ENCODE data around the gene MRM1.

The MRM1 gene

DNA sequence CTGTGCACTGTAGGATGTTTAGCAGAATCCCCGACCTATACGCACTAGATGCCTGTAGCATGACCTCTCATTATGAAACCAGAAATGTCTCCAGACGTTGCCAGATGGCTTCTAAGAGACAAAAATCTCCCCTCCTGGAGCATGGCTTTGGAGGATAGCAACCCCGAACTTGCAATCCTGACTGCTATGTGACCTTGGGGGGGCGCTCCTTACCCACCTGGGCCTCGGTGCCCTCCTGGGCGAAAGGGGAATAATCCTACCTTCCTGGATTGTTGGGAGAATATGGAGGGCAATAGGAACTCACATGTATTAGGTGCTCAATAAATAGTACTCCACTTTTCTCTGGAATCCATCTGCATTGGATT is 8.1 kb downstream of the MRM1 start:
- peaks cover 2% of the 10 kb centered on the region for H3K36me3 Mint-ChIP-seq
- peaks cover 4% of the 10 kb centered on the region for H3K27me3 Mint-ChIP-seq
- no peak overlapping the region for H3K27ac Mint-ChIP-seq
- no peak overlapping the region for H3K4me3 Mint-ChIP-seq
- H3K4me1 Mint-ChIP-seq = peaks cover 28% of the 10 kb centered on the region
- CTCF ChIA-PET = no interaction called here
- no peak for DNase-seq
- no peaks in the 10 kb centered on the region for H3K9me3 Mint-ChIP-seq

DNA sequence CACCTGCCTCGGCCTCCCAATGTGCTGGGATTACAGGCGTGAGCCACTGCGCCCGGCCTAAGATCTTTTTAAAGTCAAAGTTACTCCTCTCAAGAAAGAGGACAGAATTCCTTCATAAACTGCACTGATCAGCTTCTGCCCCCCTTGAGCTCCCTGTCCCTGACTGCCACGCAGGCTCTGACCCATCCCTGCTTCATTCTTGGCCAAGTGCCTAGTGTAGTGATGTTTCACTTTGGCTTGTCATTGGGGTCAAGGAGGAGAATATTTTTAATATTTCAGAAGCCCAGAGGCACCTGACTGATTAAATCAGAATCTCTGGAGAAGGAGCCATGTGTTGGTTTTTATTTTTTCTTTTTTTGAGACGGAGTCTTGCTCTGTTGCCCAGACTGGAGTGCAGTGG is 9.1 kb downstream of the MRM1 start:
- CTCF ChIA-PET = interaction anchor here (1.2 to 2.4 kb wide), 2 partner anchors 8 to 15 kb away, joined by 6 to 9 read pairs; no protein-coding TSS in a partner anchor
- no peak overlapping the region for H3K27ac Mint-ChIP-seq
- H3K4me1 Mint-ChIP-seq = peaks cover 21% of the 10 kb centered on the region
- H3K36me3 Mint-ChIP-seq = peaks cover 2% of the 10 kb centered on the region
- no peak for DNase-seq
- H3K4me3 Mint-ChIP-seq = no peak overlapping the region
- H3K27me3 Mint-ChIP-seq = peaks cover 4% of the 10 kb centered on the region
- H3K9me3 Mint-ChIP-seq = no peaks in the 10 kb centered on the region

DNA sequence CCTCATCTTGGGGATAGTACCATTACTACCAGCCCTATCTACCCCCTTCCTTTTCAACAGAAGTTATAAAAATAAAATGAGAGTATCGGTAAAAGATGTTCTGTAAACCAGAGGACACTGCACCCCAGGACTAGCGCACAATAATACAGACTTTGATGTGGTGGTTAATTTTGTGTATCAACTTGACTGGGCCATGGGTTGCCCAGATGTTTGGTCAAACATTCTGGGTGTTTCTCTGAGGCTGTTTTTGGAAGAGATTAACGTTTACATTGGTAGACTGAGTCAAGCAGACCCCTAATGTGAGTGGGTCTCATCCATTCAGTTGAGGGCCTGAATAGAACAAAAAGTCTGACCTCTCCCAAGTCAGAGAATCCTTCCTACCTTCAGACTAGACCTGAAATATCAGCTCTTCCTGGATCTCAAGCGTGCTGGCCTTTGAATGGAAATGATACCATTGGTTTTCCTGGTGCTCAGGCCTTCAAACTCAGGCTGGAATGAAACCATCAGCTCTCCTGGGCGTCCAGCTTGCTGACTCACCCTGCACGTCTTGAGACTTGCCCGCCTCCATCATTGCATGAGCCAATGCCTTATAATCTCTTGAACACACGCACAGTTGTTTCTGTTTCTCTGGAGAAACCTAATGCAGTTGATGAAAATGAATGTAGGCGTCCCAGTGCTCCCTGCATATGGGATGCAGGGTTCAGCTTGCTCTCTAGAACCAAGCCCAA is 10.1 kb downstream of the MRM1 start:
- peaks cover 6% of the 10 kb centered on the region for H3K27me3 Mint-ChIP-seq
- H3K4me1 Mint-ChIP-seq = peaks cover 14% of the 10 kb centered on the region
- CTCF ChIA-PET = interaction anchor here (1.2 to 2.4 kb wide), 2 partner anchors 9 to 14 kb away, joined by 6 to 9 read pairs; no protein-coding TSS in a partner anchor
- no peak overlapping the region for H3K4me3 Mint-ChIP-seq
- DNase-seq = no peak
- H3K27ac Mint-ChIP-seq = no peak overlapping the region
- peaks cover 2% of the 10 kb centered on the region for H3K36me3 Mint-ChIP-seq
- H3K9me3 Mint-ChIP-seq = no peaks in the 10 kb centered on the region

DNA sequence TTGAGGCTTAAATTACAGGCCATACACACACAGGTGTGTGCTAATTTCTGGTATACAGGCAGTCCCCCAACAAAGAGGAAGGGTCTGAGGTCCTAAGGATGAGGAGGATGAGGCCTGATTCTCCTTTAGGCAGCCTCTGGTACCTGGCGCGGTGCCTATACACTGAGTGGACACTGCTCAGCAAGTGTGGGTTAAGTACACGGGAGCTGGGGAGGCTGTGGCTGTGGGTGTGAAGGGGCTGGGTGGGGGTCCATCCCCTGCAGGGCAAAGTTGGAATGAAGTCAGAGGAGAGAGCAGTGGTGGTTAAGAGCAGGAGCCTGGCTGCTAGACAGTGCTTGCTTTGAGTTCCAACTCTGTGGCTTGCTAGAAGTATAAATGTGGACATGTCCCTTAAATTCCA is 10.9 kb downstream of the MRM1 start:
- CTCF ChIA-PET = interaction anchor here (2.4 kb wide), 2 partner anchors 11 to 13 kb away, joined by 5 to 9 read pairs; partner anchors contain the start of gene MRM1
- no peak overlapping the region for H3K4me3 Mint-ChIP-seq
- peaks cover 14% of the 10 kb centered on the region for H3K4me1 Mint-ChIP-seq
- no peaks in the 10 kb centered on the region for H3K9me3 Mint-ChIP-seq
- H3K27ac Mint-ChIP-seq = no peak overlapping the region
- peaks cover 10% of the 10 kb centered on the region for H3K27me3 Mint-ChIP-seq
- peaks cover 2% of the 10 kb centered on the region for H3K36me3 Mint-ChIP-seq
- DNase-seq = no peak

DNA sequence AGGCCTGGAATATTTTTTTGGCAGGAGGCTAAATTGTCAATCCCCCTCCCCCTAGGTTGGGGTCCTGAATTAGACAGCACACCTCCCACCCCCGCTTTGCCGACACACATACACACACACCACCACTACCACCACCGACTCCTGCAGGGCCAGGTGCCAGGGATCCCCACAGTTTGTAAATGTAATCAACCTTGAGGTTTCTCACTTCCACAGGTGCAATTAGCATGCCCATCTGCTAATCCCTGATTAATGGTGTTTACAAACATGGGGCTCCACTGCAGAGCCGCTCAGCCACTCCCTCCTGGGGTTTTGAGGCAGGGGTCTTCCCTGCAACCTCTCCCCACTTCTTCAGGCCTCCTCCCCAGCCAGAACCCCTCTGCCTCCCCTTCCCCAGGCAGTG is 11.8 kb downstream of the MRM1 start:
- CTCF ChIA-PET = interaction anchor here (2.4 kb wide), 1 partner anchor 11 kb away, joined by 5 read pairs; the partner anchor contains the start of gene MRM1
- no peaks in the 10 kb centered on the region for H3K9me3 Mint-ChIP-seq

DNA sequence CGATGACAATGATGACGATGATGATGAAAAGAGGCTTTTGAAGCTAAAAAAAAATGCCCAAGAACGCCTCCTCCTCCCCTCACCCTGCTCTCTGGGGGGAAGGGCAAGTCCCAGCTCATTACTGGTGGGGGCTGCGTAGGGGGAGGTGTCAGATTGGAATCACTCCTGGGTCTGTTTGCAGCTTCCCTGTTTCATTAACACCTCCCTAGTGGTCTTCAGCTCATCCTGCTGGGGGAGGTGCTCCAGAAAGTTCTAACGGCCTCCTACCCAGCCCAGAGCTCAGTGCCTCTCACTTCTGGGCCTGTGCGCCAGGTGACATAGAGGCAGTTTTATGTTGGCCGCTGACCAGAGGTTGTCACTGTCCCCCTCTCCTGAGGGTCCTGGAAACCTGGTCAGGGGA is 12.7 kb downstream of the MRM1 start:
- no peak overlapping the region for H3K4me3 Mint-ChIP-seq
- H3K27ac Mint-ChIP-seq = no peak overlapping the region
- no peaks in the 10 kb centered on the region for H3K9me3 Mint-ChIP-seq
- DNase-seq = no peak
- H3K4me1 Mint-ChIP-seq = peaks cover 1% of the 10 kb centered on the region
- peaks cover 15% of the 10 kb centered on the region for H3K27me3 Mint-ChIP-seq
- H3K36me3 Mint-ChIP-seq = peaks cover 1% of the 10 kb centered on the region
- CTCF ChIA-PET = interaction anchor here (1.4 to 2.4 kb wide), 2 partner anchors 12 kb away, joined by 3 to 5 read pairs; partner anchors contain the start of gene MRM1

More for the DNA sequence above, 11.8 kb downstream of the MRM1 start:
- H3K4me1 Mint-ChIP-seq = peaks cover 10% of the 10 kb centered on the region
- peaks cover 1% of the 10 kb centered on the region for H3K36me3 Mint-ChIP-seq
- no peak for DNase-seq
- H3K4me3 Mint-ChIP-seq = no peak overlapping the region
- H3K27ac Mint-ChIP-seq = no peak overlapping the region
- H3K27me3 Mint-ChIP-seq = peaks cover 15% of the 10 kb centered on the region

DNA sequence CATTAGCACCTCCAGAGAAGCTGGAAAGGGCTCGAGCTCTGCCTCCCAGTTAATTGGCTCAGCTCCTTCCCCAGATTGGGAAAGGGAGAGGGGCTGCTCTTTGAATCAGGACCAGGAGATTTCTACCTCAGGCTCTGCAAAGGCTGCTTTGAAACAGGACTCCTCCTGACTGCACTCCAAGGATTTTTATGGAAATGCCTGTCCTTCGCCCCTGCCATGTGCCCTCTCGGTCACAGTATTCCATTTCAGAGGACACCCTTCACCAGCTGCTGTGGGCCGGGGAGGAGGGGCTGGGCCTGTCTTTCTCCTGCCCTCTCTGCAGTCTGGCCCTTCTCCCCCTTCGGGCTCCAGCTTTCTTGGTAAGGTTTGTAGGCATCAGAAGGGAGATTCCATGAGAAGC is 13.6 kb downstream of the MRM1 start:
- Mint-ChIP-seq H3K9me3 (no peaks in the 10 kb centered on the region), H3K27me3 (peaks cover 15% of the 10 kb centered on the region), H3K4me1 (no peaks in the 10 kb centered on the region), H3K4me3 (no peak overlapping the region), H3K27ac (no peak overlapping the region), H3K36me3 (no peaks in the 10 kb centered on the region)
- CTCF ChIA-PET = interaction anchor here (1.2 to 2.4 kb wide), 4 partner anchors 11 to 13 kb away, joined by 3 to 11 read pairs (median 4); partner anchors contain the start of gene MRM1
- no peak for DNase-seq

DNA sequence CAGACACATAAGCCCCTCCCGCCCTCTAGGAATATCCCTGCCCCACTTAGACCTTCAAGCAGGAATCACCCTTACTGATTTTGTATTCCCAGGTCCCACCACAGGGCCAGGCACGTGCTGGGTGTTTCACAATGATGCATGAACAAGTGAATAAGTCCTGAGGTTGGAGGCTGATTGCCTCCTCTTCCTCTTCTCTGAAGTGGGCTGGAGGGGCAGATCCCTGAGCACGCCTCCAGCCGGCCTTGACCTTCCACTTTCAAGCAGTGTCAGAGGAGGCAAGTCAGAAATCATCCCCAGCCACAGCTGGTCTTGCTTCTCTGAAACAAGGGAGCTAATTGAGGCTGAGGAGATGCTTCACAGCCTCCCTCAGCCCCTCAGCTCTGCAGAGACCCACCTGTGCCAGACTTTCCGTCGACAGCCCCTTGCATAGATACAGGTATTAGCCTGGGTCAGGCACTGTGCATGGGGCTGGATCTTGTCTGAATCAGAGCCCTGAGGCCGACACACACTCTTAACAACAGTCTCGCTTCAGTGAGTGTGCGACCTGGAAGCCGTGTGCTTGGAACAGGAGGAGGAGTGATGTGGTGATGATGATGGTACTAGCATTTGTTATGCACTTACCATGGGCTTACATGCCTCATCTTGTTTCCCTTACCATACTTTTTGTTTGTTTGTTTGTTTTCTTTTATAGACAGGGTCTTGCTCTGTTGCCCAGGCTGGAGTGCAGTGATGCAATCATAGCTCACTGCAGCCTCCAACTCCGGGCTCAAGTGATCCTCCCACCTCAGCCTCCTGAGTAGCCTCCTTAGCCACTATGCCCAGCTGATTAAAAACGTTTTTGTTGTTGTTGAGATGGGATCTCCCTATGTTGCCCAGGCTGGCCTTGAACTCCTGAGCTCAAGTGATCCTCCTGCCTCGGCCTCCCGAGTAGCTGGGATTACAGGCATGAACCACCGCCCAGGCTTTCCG is 15.0 kb downstream of the MRM1 start:
- no peak for DNase-seq
- peaks cover 17% of the 10 kb centered on the region for H3K27me3 Mint-ChIP-seq

DNA sequence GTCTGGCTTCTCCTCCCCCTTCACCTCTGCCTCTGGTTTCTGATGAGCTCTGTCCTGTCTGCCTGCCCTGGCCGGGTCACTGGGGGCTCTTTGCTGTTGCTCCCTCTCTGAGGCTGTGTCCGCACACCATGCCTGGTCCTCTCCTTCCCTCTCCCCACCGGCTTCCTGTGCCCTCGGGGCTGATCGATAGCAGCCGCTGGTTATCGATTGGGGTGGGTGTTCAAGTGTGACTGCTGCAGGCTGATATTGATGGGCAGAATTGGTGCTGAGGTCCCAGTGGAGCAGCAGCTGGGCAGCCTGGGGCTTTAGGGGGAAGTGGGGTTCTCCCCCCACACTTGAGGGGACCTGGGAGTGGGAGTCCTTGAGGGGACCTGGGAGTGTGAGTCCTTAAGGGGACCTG is 16.4 kb downstream of the MRM1 start:
- Mint-ChIP-seq H3K27ac (no peak overlapping the region), H3K27me3 (peaks cover 19% of the 10 kb centered on the region), H3K9me3 (no peaks in the 10 kb centered on the region), H3K4me3 (no peak overlapping the region), H3K4me1 (peaks cover 2% of the 10 kb centered on the region), H3K36me3 (no peaks in the 10 kb centered on the region)
- no peak for DNase-seq
- CTCF ChIA-PET = interaction anchor here (1.8 kb wide), 1 partner anchor 10 kb away, joined by 4 read pairs; no protein-coding TSS in a partner anchor

More for the DNA sequence above, 15.0 kb downstream of the MRM1 start:
- no peak overlapping the region for H3K27ac Mint-ChIP-seq
- H3K4me1 Mint-ChIP-seq = peaks cover under 1% of the 10 kb centered on the region
- no peak overlapping the region for H3K4me3 Mint-ChIP-seq
- no peaks in the 10 kb centered on the region for H3K36me3 Mint-ChIP-seq
- CTCF ChIA-PET = interaction anchor here (1.2 to 2.2 kb wide), 3 partner anchors 10 to 13 kb away, joined by 4 to 11 read pairs (median 4); no protein-coding TSS in a partner anchor
- H3K9me3 Mint-ChIP-seq = no peaks in the 10 kb centered on the region

DNA sequence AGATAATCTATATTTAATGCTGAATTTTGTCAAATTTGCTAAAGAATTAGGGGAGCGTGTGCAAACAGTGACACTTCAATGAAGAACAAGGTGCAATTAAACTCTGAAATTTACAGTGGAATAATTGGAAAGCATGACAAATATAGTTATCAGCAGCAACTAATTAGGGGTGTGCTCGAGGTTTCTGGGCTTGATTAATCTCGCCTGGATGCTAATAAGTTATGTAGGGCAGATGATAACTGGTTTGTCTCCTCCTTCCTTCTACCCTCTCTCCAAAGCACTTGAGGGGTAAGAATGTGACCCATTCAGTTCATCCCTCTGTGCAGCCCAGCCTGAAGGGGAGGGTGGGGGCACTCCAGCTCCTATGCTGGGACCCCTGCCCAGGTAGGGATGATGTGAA is 21.9 kb downstream of the MRM1 start:
- Mint-ChIP-seq H3K4me3 (no peak overlapping the region), H3K9me3 (no peaks in the 10 kb centered on the region), H3K36me3 (no peaks in the 10 kb centered on the region), H3K27me3 (peaks cover 4% of the 10 kb centered on the region), H3K4me1 (peaks cover 2% of the 10 kb centered on the region), H3K27ac (no peak overlapping the region)
- no peak for DNase-seq
- CTCF ChIA-PET = interaction anchor here (1.2 to 4.3 kb wide), 3 partner anchors 20 to 617 kb away, joined by 5 to 27 read pairs (median 6); no protein-coding TSS in a partner anchor

DNA sequence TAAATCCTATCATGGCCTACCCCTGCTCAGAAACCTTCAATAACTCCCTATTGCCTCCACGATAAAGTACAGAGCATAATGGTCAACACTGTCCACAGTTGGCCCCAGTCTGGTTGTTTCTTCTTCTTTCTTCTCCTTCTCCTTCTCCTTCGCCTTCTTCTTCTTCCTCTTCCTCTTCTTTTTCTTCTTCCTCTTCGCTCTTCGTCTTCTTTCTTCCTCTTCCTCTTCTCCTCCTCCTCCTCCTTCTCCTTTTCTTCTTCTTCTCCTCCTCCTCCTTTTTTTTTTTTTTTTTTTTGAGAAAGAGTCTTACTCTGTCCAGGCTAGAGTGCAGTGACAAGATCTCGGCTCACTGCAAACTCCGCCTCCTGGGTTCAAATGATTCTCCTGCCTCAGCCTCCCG is 23.8 kb downstream of the MRM1 start:
- H3K27ac Mint-ChIP-seq = no peak overlapping the region

DNA sequence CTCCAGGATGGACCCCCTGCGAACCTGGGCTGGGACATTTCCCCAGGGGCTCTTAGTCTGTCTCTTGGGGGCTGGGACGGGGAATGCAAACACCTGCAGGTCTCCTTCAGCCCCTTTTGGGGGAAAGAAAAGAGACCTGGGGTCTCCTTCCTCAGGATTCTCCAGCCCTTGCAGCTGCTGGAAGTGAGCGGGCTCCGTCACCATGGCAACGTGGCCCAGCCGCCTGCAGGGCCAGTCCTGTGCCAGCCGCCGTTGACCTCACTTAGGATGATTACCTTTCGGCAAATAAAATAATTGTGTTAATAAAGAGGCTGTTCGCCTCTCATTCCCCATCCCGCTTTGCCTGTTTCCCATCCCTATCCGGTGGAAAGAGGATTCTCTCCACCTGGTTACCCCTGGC is 25.7 kb downstream of the MRM1 start:
- no peak overlapping the region for H3K4me3 Mint-ChIP-seq
- no peak for DNase-seq
- H3K27ac Mint-ChIP-seq = no peak overlapping the region
- no peaks in the 10 kb centered on the region for H3K36me3 Mint-ChIP-seq
- H3K9me3 Mint-ChIP-seq = no peaks in the 10 kb centered on the region
- CTCF ChIA-PET = interaction anchor here (1.9 to 7.6 kb wide), 4 partner anchors 24 to 420 kb away, joined by 9 to 63 read pairs (median 22); no protein-coding TSS in a partner anchor
- H3K4me1 Mint-ChIP-seq = no peaks in the 10 kb centered on the region
- H3K27me3 Mint-ChIP-seq = peaks cover 12% of the 10 kb centered on the region

More for the DNA sequence above, 23.8 kb downstream of the MRM1 start:
- CTCF ChIA-PET = interaction anchor here (0.7 to 7.6 kb wide), 14 partner anchors 9 to 748 kb away, joined by 3 to 63 read pairs (median 4); no protein-coding TSS in a partner anchor
- Mint-ChIP-seq H3K9me3 (no peaks in the 10 kb centered on the region), H3K4me3 (no peak overlapping the region), H3K4me1 (peaks cover 2% of the 10 kb centered on the region), H3K36me3 (no peaks in the 10 kb centered on the region), H3K27me3 (peaks cover 4% of the 10 kb centered on the region)
- no peak for DNase-seq

DNA sequence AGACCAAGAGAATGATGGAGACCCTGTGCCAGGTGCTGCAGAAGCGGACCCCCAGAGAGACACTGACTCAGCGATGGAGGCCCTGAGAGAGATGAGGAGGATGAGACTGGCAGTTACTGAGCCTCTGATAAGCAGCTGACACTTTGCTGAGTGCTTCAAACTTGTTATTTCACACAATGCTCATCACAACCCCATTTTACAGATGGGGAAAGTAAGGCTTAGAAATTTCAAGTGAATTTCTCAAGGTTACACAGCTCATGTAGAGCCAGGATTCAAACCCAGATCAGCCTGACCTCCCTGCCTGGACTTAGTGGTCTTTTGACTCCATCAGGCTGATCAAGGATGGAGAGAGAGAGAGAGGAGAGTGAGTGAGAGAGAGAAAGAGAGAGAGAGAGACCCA is 27.2 kb downstream of the MRM1 start:
- Mint-ChIP-seq H3K9me3 (no peaks in the 10 kb centered on the region), H3K27ac (no peak overlapping the region), H3K36me3 (no peaks in the 10 kb centered on the region), H3K4me3 (no peak overlapping the region), H3K27me3 (peaks cover 26% of the 10 kb centered on the region), H3K4me1 (no peaks in the 10 kb centered on the region)
- CTCF ChIA-PET = interaction anchor here (0.7 to 7.6 kb wide), 11 partner anchors 11 to 743 kb away, joined by 3 to 63 read pairs (median 5); no protein-coding TSS in a partner anchor
- no peak for DNase-seq

Measured in activated naive CD4-positive, alpha-beta T cell treated with anti-CD3 and anti-CD28 coated beads, Interleukin-2, amount 10 ng/mL, durations not matched to agents 7 days and 5 days (primary cell).